HG02884 (cell line): ENCODE measurements around the gene MRPL23.

Experiments
- ATAC-seq: cut with Tn5 transposase; IDR thresholded peaks from one replicate; pipeline ENCODE4 v1.9.1; 2021; ENCODE audit warnings: mild to moderate bottlenecking, moderate library complexity; ENCODE audit not compliant: unreplicated experiment

MRPL23 gene

GRCh38 chr11:1946812-1947484 is at the start of gene MRPL23:
Gene MRPL23, plus strand, starts transcription at chr11:1947332. Its CDS starts 31 bp downstream, at chr11:1947363.
- no peak for ATAC-seq

- no peak for ATAC-seq
Measured at GRCh38 chr11:1899090-1899489, 48.0 kb upstream of the MRPL23 start.

- ATAC-seq, result no peak
Measured at GRCh38 chr11:1899686-1900085, 47.4 kb upstream of the MRPL23 start.

DNA sequence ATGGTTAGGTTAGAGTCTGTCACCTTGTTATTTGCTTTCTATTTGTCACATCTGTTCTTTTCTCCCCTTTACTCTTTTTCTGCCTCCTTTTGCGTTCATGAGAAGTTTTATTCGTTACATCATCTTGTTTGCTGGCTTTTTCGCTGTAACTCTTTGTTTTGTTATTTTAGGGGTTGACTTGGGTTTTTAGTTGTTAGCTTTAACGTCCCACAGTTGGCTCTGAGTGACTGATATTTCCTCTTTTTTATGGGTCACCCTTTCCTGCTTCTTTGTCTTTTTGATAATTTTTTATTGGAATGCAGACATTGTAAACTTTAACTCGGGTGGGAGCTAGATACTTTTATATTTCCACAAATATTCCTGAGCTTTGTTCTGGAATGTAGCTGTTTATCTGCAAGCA is 41.0 kb upstream of the MRPL23 start:
- no peak for ATAC-seq

GRCh38 chr11:1906611-1907423 is 40.3 kb upstream of the MRPL23 start:
- ATAC-seq, result no peak

DNA sequence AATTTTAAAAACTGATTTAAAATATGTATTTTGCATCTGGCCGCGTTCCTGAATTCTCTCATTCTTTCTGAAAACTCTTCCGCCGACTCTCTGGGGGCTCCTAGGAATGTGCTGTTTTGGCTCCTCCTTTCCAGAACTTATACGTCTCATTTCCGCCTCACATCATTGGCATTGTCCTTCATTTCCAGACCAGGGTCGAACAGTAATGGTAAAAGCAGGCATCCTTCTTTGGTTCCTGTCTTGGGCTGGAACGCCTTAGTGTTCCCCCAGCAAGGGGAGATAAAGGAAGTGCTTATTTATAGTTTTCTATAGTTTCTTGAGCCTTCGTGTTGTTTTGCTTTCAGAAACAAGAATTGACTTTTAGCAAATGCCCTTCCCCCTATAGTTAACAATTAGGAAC is 38.5 kb upstream of the MRPL23 start:
- no peak for ATAC-seq

DNA sequence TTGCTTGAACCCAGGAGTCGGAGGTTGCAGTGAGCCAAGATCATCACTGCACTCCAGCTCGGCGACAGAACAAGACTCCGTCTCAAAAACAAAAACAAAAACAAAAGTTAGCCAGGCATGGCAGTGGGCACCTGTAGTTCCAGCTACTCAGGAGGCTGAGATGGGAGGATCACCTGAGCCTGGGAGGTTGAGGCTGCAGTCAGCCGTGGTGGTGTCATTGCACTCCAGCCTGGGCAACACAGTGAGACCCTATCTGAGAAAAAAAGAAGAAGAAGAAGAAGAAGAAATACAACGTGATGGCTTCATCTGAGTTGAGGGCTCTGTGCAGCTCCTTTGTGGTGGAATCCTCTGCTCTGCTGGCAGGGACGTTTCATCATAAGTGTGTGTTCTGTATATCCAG is 37.6 kb upstream of the MRPL23 start:
- no peak for ATAC-seq

GRCh38 chr11:1912289-1912878 is 34.7 kb upstream of the MRPL23 start:
- no peak for ATAC-seq

GRCh38 chr11:1913271-1914060 is 33.7 kb upstream of the MRPL23 start:
- no peak for ATAC-seq

- no peak for ATAC-seq
Measured at GRCh38 chr11:1915795-1916131, 31.4 kb upstream of the MRPL23 start.

- no peak for ATAC-seq
Measured at GRCh38 chr11:1916132-1916985, 30.8 kb upstream of the MRPL23 start.

DNA sequence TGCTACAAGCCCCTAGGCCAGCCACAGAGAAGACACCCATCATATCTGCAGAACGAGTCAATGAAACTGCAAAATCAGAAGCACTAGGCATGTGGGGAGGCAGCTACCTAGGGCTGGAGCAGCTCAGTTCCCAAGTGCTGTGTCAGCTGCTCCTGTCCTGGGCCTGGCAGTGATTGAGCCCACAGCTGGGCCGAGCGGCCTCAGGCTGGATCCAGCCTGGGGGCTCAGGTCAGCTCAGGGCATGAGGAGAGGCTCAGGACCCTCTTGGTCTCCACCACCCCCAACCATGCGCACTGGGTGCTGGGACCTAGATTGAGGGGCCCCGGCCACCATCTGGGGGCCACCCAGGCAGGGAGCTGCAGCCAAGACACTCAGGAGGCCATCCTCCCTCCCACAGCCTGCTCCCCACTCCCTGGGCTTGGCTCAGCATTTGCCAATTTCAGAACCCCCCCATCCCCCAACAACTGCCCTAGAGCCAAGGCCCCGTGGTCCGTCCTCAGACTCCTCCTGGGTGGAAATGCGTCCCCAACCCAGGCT is 30.1 kb upstream of the MRPL23 start:
- ATAC-seq, result no peak

DNA sequence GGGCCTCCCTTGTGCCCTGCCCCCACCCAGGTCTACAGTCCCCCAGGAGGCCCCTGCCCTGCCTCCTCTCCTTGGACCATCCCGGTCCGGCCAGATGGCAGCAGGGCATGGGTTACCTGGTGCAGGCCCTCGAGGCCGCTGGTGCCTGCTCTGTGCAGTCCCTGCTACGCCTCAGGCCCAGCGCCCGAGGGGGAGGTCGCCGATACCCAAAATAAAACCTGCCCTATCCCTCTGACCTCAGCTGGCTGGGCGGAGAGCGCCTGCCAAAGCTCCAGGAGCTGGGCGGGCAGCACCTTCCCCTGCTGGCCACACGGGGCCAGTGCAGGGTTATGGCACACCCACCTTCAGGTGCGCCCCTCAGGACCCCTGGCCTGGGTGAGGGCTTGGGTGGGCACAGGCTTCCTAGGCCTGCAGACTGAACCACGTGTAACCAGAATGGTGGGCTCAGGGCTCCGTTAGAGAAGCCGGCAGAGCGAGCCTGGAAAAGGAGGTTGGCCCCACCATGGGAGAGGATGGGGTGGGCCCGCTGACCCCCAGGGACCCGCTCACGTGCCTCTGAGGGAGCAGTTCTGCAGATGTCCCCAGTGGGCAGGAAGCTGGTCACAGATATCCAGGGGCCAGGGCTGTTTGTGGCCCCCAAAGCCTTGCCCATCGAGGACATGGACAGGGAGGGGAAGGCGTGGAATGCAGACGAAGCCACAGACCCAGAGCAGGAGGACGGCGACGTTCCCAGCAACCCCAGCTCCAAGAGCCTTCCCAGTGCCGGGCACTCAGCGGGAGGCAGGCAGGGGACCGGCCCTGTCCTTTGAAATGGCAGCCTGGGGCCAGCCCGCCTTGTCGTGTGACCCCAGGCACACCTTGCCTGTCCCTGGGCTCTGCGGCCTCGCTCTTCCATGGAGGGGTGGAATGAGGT is 29.4 kb upstream of the MRPL23 start:
- ATAC-seq, result no peak

DNA sequence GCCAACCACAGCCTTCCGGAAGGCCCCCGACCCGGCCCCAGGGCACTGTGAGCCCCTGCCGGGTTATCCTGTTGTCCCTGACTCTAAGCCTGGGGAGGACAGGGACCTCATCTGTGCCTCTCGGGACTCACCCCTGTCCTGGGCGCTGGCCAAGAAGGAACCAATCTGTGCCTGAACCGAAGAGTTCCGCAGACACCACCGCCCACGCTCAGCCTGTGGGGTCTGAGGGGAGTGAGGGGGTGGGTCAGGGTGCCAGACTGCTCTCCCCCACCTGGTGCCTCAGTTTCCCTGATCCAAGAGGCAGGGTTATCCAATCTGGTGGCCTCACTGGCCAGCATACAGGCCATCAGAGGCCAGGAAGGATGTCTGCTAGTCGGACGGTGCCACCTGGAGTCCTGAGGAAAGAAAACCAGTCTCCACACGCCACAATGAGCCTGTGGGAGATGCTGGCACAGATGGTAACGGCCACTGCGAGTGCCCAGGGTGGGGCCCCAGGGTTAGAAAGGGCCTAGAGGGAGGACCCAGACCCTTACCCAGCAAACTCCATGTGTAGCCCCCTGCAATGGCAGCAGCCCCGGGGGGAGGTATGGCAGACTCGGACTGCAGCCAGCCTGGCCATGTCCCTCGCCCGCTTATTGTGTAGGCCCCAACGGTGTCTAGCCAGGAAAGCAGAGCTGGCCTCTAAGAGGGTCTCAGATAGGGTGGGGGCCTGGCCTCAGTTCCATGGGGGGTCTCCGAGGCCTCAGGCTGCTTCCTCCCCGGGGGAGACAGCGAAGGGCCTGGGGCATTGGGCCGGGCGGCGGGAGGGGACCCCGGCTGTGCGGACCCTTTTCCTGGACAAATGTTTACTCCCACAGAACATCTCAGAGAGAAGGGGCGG is 28.5 kb upstream of the MRPL23 start:
- ATAC-seq, result no peak

- ATAC-seq, result no peak
Measured at GRCh38 chr11:1919391-1920127, 27.6 kb upstream of the MRPL23 start, which contains the start of gene TNNT3. Gene TNNT3, plus strand, starts transcription at chr11:1919703. Its CDS starts 3,172 bp downstream, at chr11:1922875.

GRCh38 chr11:1920128-1920908 is 26.8 kb upstream of the MRPL23 start:
- ATAC-seq, result no peak
